NCI-H1417 (cell line): Measurements from ENCODE around the gene SYVN1.
A peak's percentile ranks its signal among the peaks of the same experiment; 100 is the strongest.

Source experiments
- DNase-seq, 3 experiments: peaks; one replicate each; lab custom pipeline; 2025; lab: John Stamatoyannopoulos, UW

The SYVN1 gene

DNA sequence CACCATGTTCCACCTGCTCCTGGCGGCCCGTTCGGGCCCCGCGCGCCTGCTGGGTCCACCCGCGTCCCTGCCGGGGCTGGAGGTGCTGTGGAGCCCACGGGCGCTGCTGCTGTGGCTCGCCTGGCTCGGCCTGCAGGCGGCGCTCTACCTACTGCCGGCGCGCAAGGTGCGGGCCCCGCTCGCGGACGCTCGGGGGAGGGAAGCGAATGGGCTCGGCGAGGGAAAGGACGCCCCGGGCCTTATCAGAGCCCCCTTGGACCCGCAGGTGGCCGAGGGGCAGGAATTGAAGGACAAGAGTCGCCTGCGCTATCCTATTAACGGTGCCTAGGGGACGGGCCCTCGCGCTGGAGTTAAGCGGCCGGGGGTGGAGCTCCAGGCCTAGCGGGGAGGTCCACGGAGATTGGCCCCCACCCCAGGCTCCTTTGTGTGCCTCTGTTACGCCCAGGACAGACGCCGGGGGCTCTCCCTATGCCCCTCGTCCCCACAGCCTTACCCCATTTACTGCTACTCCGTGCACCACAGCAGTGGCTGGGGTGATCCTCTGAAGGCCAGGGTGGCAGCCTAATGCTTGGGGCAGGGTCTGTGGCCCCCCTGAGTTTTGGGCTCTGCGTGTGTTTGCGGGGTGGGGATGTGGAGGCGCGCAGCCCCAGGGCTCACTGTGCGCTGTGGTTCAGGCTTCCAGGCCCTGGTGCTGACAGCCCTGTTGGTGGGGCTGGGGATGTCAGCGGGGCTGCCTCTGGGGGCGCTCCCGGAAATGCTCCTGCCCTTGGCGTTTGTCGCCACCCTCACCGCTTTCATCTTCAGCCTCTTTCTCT is 21.6 kb downstream of the SYVN1 start:
- DNase-seq, result peak; percentile 63 to 72 (median 70)

DNA sequence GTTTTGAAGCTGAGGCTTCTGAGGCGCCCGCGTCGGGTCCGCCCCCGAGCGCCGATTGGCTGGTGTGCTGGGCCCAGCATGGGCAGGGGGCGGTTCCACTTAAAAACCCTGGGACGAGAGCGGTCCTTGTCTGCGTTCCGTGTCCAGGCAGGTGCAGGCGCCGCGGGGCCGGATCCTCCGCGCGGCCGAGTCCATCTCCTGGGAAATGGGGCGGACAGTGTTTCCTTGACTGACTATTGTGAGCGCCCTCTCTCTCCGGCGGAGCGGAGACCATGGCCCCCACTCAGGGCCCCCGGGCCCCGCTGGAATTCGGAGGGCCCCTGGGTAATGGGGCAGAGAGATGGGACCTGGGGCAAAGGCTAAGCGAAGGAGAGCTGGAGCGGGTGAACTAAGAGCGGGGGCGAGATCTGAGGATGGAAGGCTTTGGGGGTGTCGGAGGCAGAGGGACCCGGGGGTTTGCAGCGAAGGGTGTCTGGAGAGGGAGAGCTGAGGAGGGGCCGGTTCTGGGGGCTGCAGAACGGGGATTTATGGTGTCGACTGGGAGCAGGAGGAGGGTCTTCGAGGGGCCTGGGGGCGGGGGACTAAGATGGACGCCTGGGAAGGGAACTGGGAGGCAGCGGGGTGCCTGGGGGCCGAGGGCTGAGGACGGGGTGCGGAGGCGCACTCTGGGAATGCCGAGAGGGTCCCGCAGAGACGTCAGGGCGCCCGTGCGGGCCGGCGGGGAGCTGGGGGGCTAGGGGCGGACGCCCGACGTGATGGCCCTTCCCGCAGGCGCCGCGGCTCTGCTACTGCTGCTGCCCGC is 22.4 kb downstream of the SYVN1 start, which contains the start of gene TM7SF2:
Gene TM7SF2, plus strand, starts transcription at position 129 of the 802 bp plus-strand sequence. Its CDS starts 144 bp downstream, at position 273.
- peak; percentile 98 to 99 (median 99) for DNase-seq

DNA sequence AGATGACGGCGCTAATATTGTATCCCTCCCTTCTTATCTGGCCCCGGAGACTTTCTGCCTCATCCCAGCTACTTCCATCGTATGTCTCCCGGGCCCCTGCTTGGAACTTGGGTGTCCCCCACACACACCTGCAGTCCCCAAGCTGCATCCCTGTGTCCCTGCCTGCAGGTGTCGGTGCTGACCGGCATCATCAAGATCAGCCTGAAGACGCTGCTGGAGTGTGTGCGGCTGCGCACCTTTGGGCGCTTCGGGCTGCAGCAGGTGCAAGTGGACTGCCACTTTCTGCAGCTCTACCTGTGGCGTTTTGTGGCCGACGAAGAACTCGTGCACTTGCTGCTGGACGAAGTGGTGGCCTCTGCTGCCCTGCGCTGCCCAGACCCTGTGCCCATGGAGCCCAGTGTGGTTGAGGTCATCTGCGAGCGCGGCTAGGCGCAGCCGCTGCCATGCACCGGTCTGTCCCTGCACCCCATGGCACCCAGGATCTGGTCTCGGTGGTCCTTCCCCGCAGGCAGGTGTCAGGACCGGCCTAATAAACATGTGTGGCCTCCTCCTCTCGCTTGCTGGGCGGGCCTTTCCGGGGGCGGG is 23.1 kb downstream of the SYVN1 start:
- no peak for DNase-seq

DNA sequence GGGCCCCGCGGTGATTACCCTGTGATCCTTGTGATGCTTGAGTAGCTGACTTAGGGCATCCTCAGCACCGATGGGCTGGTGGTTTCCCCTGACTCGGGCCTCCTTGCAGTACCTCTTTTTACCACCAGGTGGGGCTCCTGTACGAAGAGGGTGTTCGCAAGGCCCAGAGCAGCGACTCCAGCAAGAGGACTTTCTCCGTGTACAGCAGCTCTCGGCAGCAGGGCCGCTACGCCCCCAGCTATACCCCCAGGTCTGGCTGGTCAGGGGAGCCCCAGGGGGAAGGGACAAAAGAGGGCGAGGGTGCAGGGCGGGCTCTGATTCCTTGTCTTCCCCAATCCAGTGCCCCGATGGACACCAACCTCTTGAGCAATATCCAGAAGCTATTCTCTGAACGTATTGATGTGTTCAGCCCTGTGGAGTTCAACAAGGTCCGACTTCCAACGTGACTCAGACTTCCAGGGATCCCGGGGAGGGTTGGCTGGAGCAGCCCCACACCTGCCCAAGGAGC is 23.9 kb downstream of the SYVN1 start:
- DNase-seq, result peak; percentile 81 to 88 (median 84)

DNA sequence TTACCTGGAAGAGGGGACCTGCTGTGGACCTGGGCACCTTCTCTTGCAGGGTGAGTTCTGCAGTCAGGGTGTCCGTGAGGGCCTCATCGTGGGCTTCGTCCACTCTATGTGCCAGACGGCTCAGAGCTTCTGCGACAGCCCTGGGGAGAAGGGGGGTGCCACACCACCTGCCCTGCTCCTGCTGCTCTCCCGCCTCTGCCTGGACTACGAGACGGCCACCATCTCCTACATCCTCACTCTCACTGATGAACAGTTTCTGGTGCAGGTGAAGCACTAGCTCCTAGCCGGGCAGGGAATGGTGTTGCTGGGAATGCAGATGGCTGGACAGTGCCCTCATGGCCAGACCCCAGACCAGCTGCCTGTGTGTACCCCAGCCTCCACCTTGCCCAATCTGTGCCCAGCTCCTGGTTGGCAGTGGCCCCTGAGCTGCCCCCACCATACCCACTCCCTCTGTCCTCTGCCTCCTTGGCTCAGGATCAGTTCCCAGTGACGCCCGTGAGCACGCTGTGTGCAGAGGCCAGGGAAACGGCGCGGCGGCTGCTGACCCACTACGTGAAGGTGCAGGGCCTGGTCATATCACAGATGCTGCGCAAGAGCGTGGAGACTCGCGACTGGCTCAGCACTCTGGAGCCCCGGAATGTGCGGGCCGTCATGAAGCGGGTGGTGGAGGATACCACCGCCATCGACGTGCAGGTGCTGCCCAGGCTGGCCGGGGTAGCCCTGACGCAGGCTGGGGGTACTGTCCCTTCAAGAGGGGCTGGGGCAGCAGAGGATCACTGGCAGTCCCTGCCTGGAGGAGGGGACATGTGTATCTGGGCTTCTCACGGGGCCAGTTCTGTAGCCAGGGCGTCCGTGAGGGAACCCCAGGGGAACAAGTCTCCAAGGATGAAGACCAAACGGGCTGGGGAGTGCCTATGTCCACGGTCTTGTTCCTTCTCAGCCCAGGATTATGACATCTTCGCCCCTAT is 24.8 kb downstream of the SYVN1 start:
- DNase-seq, result no peak

DNA sequence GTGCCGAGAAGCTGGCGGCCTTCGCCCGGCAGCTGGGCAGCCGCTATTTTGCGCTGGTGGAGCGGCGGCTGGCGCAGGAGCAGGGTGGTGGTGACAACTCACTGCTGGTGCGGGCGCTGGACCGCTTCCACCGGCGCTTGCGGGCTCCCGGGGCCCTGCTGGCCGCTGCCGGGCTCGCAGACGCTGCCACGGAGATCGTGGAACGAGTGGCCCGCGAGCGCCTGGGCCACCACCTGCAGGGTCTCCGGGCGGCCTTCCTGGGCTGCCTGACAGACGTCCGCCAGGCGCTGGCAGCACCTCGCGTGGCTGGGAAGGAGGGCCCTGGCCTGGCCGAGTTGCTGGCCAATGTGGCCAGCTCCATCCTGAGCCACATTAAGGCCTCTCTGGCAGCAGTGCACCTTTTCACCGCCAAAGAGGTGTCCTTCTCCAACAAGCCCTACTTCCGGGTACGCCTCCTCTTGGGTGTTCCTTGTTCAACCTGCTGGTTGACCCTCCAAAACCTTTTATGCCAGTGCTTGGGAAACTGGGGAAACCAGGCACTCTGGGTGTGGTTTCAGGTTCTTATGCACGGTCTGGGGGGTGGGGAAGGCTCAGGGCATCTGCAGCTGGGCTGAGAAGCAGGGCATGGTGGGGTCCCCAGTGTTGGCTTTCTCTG is 25.7 kb downstream of the SYVN1 start:
- no peak for DNase-seq

DNA sequence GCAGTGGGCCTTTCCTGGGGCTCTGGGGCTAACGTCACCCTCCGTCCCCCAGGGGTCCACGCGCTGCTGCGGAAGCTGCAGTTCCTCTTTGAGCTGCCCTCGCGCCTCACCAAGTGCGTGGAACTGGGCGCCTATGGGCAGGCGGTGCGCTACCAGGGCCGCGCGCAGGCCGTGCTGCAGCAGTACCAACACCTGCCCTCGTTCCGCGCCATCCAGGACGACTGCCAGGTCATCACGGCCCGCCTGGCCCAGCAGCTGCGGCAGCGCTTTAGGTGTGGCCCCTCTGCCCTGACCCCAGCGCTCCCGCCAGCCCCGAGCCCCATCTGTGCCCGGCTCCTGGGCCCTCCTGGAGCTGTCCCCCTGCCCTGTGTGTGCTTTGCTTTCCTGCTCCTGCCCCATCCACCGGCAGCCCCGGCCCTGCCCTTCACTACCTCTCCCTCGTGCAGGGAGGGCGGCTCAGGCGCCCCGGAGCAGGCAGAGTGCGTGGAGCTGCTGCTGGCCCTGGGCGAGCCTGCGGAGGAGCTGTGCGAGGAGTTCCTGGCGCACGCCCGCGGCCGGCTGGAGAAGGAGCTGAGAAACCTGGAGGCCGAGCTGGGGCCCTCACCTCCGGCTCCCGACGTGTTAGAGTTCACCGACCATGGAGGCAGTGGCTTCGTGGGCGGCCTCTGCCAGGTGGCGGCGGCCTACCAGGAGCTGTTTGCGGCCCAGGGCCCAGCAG is 26.4 kb downstream of the SYVN1 start:
- no peak for DNase-seq

DNA sequence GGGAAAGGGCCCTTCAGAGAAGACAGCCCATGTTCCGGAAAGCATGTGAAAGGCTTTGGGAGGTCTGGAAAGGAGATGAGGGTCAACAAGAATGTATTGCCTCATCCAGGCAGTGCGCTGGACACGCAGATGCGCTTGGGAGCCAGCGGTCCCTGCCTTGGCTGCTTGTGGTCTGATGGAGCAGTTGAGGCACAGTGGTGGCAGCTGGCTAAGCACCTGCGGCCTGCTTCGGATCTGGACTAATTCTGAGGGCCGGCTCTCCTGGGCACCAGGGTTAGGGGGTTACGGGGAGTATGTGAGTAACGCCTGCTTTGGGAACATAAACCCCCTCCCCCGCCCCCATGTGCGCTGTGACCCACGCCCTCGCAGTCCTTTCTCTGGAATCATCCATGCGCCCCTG is 27.2 kb downstream of the SYVN1 start:
- no peak for DNase-seq

DNA sequence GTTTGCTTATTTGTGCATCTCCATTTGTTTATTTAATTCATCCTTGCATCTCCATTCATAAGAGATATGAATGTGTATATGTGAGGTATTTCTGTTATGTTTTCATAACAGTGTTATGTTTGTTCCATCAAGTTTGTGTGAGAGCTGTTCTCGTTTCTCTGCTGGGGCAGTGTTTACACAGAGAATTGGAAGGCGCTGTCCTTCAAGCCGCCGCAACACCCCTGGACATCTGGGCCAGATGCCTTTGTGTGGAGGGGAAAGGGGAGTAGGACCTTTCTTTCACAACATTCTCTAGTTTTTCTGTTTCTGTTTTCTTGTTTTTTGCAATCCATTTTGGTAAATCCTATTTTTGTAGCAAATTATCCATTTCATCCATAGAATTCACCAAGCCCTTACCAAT is 29.7 kb downstream of the SYVN1 start:
- DNase-seq, result no peak

DNA sequence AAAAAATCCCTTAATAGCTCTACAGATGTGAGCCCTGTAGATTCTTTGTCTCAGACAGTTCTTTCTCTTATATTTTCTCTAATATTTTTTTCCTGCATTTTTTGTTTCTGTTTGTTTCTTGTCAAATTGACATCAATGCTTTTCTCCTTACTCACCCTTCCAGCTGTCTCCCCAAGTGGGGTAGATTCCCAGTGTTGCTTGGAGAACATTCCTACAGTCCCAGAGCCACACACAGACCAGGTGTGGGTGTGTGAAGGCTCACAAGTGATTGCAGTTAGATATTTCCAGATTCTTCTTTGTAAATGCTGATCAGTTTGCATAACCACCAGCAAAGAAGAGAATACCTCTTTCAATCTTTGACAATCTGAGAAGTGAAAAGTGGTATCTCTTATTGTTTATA is 30.8 kb downstream of the SYVN1 start:
- DNase-seq, result no peak

DNA sequence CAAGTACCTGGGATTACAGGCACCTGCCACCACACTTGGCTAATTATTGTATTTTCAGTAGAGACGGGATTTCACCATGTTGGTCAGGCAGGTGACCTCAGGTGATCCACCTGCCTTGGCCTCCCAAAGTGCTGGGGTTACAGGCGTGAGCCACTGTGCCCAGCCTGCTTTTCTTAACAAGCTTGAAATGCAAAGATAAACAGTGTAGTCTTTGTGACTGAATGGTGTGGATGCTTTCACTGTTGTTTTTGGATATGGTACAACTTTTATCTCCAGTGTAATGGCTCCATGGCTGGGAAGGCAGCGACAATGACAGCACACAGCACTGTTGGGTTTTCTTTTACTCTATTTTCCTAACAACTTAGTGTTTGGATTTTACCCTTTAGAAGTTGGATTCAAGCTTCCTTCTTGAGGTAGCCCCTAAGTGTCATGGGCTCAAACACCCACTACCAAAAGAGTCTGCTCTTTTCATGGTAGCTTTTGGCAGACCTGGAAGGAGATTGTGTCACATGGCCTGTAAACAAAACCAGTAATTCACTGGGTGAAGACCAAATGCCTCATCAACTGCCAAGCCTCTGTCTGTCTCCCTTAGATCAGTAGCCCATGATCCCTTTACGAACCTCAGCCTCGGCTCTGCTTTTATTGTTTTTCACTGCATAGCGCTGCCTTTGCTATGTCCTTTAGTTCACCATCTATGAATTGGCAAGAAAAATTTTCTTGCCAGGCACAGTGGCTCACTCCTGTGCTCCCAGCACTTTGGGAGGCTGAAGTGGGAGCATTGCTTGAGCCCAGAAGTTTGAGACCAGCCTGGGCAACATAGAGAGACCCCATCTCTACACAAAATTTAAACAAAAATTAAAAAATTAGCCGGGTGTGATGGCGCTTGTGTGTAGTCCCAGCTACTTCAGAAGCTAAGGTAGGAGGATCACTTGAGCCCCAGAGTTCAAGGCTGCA is 31.9 kb downstream of the SYVN1 start:
- DNase-seq, result no peak

DNA sequence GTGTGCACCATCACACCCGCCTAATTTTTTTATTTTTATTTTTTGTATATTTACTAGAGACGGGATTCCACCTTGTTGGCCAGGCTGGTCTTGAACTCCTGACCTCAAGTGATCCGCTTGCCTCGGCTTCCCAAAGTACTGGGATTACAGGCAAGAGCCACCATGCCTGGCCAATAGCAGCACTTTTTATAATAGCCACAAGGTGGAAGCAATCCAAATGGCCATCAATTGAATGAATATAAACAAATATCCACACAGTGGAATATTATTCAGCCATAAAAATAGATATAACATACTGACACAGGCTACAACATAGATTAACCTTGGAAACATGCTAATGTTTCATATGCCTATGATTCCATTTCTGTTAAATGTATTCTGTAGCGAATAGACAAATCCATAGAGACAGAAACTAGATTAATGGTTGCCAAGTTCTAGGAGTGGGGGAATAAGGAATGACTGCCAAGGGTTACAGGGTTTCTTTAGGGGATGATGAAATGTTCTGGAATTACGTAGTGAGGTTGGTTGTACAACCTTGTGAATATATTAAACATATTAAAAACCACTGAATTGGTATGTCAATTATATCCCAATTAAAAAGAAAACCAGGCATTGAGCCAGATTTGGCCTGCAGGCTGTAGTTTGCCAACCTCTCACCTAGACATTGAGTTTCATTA is 33.5 kb downstream of the SYVN1 start:
- no peak for DNase-seq

DNA sequence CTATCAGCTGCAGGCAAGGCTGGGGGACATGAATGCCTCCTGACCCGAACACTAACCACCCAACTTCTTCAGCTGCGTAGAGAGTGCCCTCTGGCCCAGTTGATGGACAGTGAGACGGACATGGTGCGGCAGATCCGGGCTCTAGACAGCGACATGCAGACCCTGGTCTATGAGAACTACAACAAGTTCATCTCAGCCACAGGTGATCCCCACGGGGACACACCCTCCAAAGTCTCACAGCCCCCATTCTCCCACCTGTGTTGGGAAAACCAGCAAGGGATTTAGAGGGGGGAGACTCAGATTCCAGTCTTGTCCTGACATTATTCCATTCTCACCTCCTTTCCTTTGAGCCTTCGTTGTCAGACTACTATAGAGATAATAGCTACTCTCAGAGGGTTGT is 37.4 kb downstream of the SYVN1 start:
- DNase-seq, result no peak

DNA sequence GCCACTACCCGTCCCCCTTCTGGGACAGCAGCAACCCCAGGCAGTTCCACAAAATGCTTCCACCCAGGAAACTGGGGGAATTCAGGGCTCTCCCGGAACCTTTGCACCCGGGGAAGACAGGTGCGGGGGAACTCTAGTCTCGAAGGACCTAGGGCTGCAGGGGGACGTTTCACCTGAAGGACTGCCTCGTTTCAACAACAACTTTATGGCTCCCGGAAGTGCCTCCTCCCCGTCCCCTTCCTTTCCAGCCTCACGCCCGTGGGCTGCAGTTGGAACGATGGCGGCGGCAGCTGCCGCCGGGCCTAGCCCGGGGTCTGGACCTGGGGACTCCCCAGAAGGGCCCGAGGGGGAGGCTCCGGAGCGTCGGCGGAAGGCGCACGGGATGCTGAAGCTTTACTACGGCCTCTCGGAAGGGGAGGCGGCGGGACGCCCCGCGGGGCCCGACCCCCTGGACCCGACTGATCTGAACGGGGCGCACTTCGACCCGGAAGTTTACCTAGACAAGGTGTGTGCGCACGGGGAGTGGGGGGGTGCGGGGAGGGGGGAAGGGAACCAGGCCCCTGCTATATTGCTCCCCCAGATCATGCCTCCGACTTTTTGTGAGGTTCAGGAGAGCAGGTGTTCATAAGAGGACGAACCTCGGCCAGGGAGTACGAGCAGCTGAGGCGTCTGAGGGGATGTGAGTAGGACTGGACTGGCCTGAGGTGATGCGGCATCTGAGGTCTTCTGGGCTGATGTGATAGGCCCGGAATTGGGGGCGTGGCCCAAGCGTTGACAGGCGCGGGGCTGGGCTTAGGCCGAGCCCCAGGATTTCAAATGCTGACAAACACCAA is 38.1 kb downstream of the SYVN1 start, which contains the start of gene VPS51:
Gene VPS51, plus strand, starts transcription at position 241 of the 833 bp plus-strand sequence. Its CDS starts 37 bp downstream, at position 278.
- peak; percentile 90 to 98 (median 96) for DNase-seq

DNA sequence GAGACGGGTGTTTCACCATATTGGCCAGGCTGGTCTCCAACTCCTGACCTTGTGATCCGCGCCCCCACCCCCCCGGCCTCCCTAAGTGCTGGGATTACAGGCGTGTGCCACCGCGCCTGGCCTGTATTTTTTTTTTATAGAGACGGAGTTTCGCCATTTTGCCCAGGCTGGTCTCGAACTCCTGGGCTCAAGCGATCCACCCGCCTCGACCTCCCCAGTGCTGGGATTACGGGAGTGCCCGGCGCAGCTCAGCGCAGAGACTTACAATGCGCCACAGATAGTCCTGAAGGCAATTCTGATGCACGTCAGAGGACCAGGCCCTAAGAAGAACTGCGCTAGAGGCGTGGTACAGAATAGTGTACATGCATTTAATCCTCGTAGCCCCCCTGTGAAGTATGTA is 38.9 kb downstream of the SYVN1 start:
- no peak for DNase-seq

DNA sequence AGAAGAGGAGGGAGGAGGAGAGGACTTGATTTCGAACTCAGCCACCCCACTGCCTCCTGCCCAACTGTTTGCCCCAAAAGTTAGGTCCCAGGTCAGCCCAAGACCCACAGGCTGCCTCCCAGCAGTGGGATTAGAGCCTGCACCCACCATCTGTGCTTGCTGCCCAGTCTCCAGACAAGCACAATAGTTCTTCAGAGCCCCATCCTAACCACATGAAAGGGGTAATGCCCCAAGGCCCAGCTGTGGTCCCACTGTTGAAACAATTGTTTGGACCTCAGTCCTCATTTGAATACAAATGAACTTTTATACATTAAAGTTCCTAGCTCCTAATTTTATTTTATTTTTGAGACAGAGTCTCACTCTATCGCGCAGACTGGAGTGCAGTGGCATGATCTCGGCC is 43.7 kb downstream of the SYVN1 start:
- no peak for DNase-seq

DNA sequence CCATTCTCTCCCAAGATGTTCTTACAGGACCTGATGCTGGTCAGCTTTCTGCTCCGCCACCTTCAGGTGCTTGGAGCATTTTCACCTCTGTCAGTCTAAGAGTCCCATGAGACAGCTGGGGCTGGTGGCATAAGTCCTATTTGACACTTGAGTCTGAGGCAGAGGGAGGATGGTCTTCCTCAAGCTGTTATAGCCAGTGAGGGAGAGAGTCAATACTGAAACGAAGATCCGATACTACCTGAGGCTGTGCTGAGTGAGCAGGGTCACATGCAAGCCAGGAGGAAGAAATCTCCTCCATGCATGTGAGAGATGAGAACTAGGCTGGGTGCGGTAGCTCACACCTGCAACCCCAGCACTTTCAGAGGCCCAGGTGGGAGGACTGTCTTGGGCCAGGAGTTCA is 44.7 kb downstream of the SYVN1 start:
- DNase-seq, result no peak
